MM.1S (cell line): ENCODE results near the gene TMTC2.

Experiments
- DNase-seq: peaks from one replicate; pipeline ENCODE4 v3.0.0-alpha.2; 2015
- H2AFZ ChIP-seq: fragments of 300-600 bp; sonication (generic); 2 replicates; pipeline ENCODE4 v1.6.0; 2016; ENCODE audit warnings: antibody characterized with exemption, low read length
- H3F3A ChIP-seq: fragments of 300-600 bp; sonication (generic); 2 replicates; pipeline ENCODE4 v1.6.1; 2016; ENCODE audit warnings: mild to moderate bottlenecking, antibody characterized with exemption, low read length, moderate library complexity, mixed read lengths; ENCODE audit not compliant: insufficient read depth
- H3K27ac ChIP-seq: fragments of 300-600 bp; sonication (generic); 2 replicates; pipeline ENCODE4 v1.5.1; 2016; ENCODE audit warnings: mild to moderate bottlenecking, low read length
- H3K27me3 ChIP-seq: fragments of 300-600 bp; sonication (generic); replicated peaks from 2 replicates; pipeline ENCODE4 v1.6.0; 2016; ENCODE audit warnings: low read length; ENCODE audit not compliant: insufficient read depth
- H3K36me3 ChIP-seq: fragments of 300-600 bp; sonication (generic); replicated peaks from 2 replicates; pipeline ENCODE4 v1.6.1; 2016; ENCODE audit warnings: mild to moderate bottlenecking, low read length, mixed read lengths; ENCODE audit not compliant: insufficient read depth
- H3K4me1 ChIP-seq: fragments of 300-600 bp; sonication (generic); 2 replicates; pipeline ENCODE4 v1.6.1; 2016; ENCODE audit warnings: low read length, mixed read lengths
- H3K4me2 ChIP-seq: fragments of 300-600 bp; sonication (generic); 2 replicates; pipeline ENCODE4 v1.6.0; 2016; ENCODE audit warnings: low read depth, low read length
- H3K4me3 ChIP-seq: fragments of 300-600 bp; sonication (generic); 2 replicates; pipeline ENCODE4 v1.5.1; 2016; ENCODE audit warnings: low read length, mixed read lengths
- H3K79me2 ChIP-seq: fragments of 300-600 bp; sonication (generic); 2 replicates; pipeline ENCODE4 v1.6.1; 2016; ENCODE audit warnings: mixed run types, low read length, mixed read lengths
- H3K9ac ChIP-seq: fragments of 300-600 bp; sonication (generic); 2 replicates; pipeline ENCODE4 v1.6.1; 2016; ENCODE audit warnings: low read length, mixed read lengths
- H3K9me2 ChIP-seq: fragments of 300-600 bp; sonication (generic); replicated peaks from 2 replicates; pipeline ENCODE4 v1.6.1; 2016; ENCODE audit warnings: mild to moderate bottlenecking, low read length, mixed read lengths; ENCODE audit not compliant: insufficient read depth
- H3K9me3 ChIP-seq: fragments of 300-600 bp; sonication (generic); replicated peaks from 2 replicates; pipeline ENCODE4 v1.6.1; 2016; ENCODE audit warnings: mild to moderate bottlenecking, low read length, mixed read lengths; ENCODE audit not compliant: insufficient read depth
- H4K20me1 ChIP-seq: fragments of 300-600 bp; sonication (generic); 2 replicates; pipeline ENCODE4 v1.6.1; 2016; ENCODE audit warnings: mild to moderate bottlenecking, low read length, moderate library complexity, mixed read lengths; ENCODE audit not compliant: insufficient read depth
- CTCF ChIP-seq: fragments of 300-600 bp; sonication (generic); IDR thresholded peaks from 2 replicates; pipeline ENCODE4 v1.5.1; 2016; ENCODE audit warnings: antibody characterized with exemption, low read length, mixed read lengths
- EZH2 ChIP-seq: fragments of 300-600 bp; sonication (generic); optimal IDR thresholded peaks from 2 replicates; pipeline ENCODE3; 2017; ENCODE audit warnings: low read depth, mild to moderate bottlenecking, antibody characterized with exemption, low read length, mixed read lengths
- EZH2phosphoT487 ChIP-seq: fragments of 300-600 bp; sonication (generic); IDR thresholded peaks from 2 replicates; pipeline ENCODE4 v1.6.1; 2018; ENCODE audit warnings: antibody characterized with exemption, low read length

The TMTC2 gene

GRCh38 chr12:82655751-82656150, 31.0 kb upstream of the TMTC2 start:
- Histone ChIP-seq H3K79me2 (no peaks in the 10 kb centered on the region), H3K9ac (no peak overlapping the region), H3K4me2 (no peak overlapping the region), H3K27me3 (no peaks in the 10 kb centered on the region), H3K4me3 (no peak overlapping the region), H3K27ac (no peak overlapping the region), H3K9me2 (no peaks in the 10 kb centered on the region), H3F3A (no peaks in the 10 kb centered on the region), H4K20me1 (no peaks in the 10 kb centered on the region), H3K4me1 (peaks cover 4% of the 10 kb centered on the region), H3K9me3 (no peaks in the 10 kb centered on the region), H3K36me3 (no peaks in the 10 kb centered on the region), H2AFZ (no peak overlapping the region)
- TF ChIP-seq EZH2phosphoT487 (no peak), EZH2 (no peak), CTCF (no peak)
- no peak for DNase-seq

GRCh38 chr12:82659343-82660207, 27.1 kb upstream of the TMTC2 start:
- DNase-seq, result no peak
- H3K27ac ChIP-seq, result no peak overlapping the region
- no peaks in the 10 kb centered on the region for H3K79me2 ChIP-seq
- TF ChIP-seq EZH2phosphoT487 (no peak), CTCF (no peak), EZH2 (no peak)
- no peaks in the 10 kb centered on the region for H3K4me1 ChIP-seq
- H2AFZ ChIP-seq, result no peak overlapping the region
- H3K9me2 ChIP-seq, result no peaks in the 10 kb centered on the region
- H3K9ac ChIP-seq, result no peak overlapping the region
- no peaks in the 10 kb centered on the region for H4K20me1 ChIP-seq
- no peaks in the 10 kb centered on the region for H3K9me3 ChIP-seq
- no peaks in the 10 kb centered on the region for H3K36me3 ChIP-seq
- no peaks in the 10 kb centered on the region for H3K27me3 ChIP-seq
- no peak overlapping the region for H3K4me3 ChIP-seq
- H3F3A ChIP-seq, result no peaks in the 10 kb centered on the region
- no peak overlapping the region for H3K4me2 ChIP-seq

GRCh38 chr12:82660541-82661325, 26.0 kb upstream of the TMTC2 start:
- no peaks in the 10 kb centered on the region for H3K9me2 ChIP-seq
- no peak overlapping the region for H3K27ac ChIP-seq
- H4K20me1 ChIP-seq, result no peaks in the 10 kb centered on the region
- H2AFZ ChIP-seq, result no peak overlapping the region
- H3K9ac ChIP-seq, result no peak overlapping the region
- H3K9me3 ChIP-seq, result no peaks in the 10 kb centered on the region
- no peak overlapping the region for H3K4me3 ChIP-seq
- H3K36me3 ChIP-seq, result no peaks in the 10 kb centered on the region
- no peak for DNase-seq
- no peaks in the 10 kb centered on the region for H3F3A ChIP-seq
- H3K4me2 ChIP-seq, result no peak overlapping the region
- H3K4me1 ChIP-seq, result no peaks in the 10 kb centered on the region
- TF ChIP-seq EZH2 (no peak), EZH2phosphoT487 (no peak), CTCF (no peak)
- H3K27me3 ChIP-seq, result no peaks in the 10 kb centered on the region
- H3K79me2 ChIP-seq, result no peaks in the 10 kb centered on the region
